Skeletal muscle satellite cell (primary cell): ENCODE data around the gene VAV2.

Experiments
- H3K27me3 ChIP-seq: 2 replicates; pipeline ENCODE4 v1.7.0; 2013; ENCODE audit warnings: low read length; ENCODE audit not compliant: control insufficient read depth, insufficient read depth
- H3K36me3 ChIP-seq: 2 replicates; pipeline ENCODE4 v1.7.0; 2013; ENCODE audit warnings: mild to moderate bottlenecking, control low read depth, low read length; ENCODE audit not compliant: insufficient read depth
- H3K4me1 ChIP-seq: 2 replicates; pipeline ENCODE4 v1.7.0; 2013; ENCODE audit warnings: low read length; ENCODE audit not compliant: control insufficient read depth, insufficient read depth
- H3K4me2 ChIP-seq: 2 replicates; pipeline ENCODE4 v1.7.0; 2013; ENCODE audit warnings: mild to moderate bottlenecking, low read length
- H3K4me3 ChIP-seq: 2 replicates; pipeline ENCODE4 v1.7.0; 2013; ENCODE audit warnings: low read length
- H3K9ac ChIP-seq: 2 replicates; pipeline ENCODE4 v1.7.0; 2013; ENCODE audit warnings: mild to moderate bottlenecking, low read depth, low read length, moderate library complexity
- H3K9me3 ChIP-seq: replicated peaks from 2 replicates; pipeline ENCODE4 v1.7.0; 2013; ENCODE audit warnings: mild to moderate bottlenecking, control low read depth, low read length

The VAV2 gene

DNA sequence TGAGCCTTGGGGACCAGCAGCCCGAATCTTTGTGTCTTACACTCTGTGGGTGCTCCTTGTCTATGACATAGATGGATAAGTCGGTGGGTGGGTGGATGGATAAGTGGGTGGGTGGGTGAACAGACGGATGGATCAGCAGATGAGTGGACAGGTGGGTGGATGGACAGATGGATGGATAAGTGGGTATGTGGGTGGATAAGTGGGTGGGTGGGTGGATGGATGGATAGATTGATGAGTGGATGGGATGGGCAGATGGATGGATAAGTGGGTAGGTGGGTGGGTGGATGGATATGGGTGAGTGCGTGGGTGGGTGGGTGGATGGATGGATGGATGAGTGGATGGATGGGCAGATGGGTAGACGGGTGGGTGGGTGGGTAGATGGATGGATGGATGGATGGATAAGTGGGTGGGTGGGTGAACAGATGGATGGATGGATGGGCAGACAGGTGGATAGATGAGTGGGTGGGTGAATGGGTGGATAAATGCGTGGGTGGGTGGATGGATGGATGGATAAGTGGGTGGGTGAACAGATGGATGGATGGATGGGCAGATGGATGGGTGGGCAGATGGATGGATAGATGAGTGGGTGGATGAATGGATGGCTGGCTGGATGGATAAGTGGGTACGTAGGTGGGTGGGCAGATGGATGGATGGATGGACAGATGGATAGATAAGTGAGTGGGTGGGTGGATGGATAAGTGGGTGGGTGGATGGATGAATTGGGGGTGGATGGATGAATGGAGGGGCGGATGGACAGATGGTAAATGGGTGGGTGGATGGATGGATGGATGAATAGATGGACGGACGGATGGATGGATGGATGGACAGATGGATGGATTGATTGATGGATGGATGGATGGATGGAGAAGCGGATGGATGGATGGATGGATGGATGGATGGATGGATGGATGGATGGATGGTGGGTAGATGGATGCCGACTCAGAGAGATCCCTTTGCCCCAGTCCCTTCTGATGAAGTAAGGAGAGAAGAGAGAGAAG is 121.2 kb downstream of the VAV2 start:
- Histone ChIP-seq H3K9ac (no peak overlapping the region), H3K4me2 (no peak overlapping the region), H3K27me3 (no peaks in the 10 kb centered on the region), H3K4me1 (peaks cover 21% of the 10 kb centered on the region), H3K36me3 (no peaks in the 10 kb centered on the region), H3K4me3 (no peak overlapping the region), H3K9me3 (no peaks in the 10 kb centered on the region)

DNA sequence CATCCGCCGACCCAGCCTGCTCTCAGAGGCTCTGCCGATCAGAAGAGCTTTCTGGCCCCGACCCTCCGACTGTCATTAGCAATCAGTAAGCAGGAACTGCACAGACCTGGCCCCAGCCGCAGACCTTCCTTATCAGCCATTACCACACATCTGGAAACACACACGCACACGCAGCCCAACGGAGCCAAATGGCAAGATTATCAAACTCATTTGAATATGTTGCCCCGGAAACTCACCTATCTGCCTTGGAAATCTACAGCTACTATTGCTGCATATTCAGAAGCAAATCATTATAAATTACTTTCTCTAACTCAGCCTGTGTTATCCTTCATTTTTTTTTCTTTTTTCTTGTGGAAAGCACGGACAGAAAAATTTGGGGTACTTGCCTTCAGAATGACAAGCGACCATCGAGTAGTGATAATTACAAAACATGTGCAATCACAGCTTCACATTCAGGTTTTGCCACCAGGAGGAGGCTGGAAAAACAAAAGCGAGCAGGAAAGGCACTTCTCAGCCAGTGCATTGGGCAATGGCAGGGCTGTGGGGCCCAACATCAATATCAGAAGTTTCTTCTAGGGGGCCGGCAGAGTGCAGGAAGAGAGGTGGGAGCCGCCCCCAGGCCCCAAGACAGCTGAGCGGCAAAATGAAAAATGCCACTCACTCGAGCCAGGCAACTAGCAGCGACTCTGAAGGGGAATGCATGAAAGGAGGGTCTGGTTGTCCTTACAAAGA is 122.3 kb downstream of the VAV2 start:
- H3K9ac ChIP-seq: no peak overlapping the region
- H3K9me3 ChIP-seq: no peaks in the 10 kb centered on the region
- no peak overlapping the region for H3K4me3 ChIP-seq
- H3K4me2 ChIP-seq: no peak overlapping the region
- no peaks in the 10 kb centered on the region for H3K36me3 ChIP-seq
- no peaks in the 10 kb centered on the region for H3K27me3 ChIP-seq
- peaks cover 19% of the 10 kb centered on the region for H3K4me1 ChIP-seq

DNA sequence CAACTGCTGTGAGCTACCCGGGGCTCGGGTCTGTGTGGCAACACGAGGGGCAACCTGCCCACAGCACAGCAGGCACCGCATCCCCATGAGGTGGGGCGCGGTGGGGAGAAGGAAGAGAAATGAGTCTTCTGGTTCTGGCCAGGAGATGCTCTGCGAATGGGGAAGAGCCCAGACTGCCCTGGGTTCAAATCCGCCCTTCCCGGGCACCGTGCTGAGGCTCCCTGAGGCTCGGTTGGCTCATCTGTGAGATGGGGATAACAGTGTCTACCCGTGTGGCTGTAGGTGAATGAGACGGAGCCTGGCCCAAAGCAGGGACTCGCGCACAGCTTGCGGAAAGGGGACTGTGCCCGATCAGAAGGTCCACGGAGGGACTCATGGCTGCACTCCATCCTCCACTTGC is 123.9 kb downstream of the VAV2 start:
- Histone ChIP-seq H3K9ac (no peak overlapping the region), H3K4me3 (no peak overlapping the region), H3K4me2 (no peak overlapping the region), H3K4me1 (peaks cover 14% of the 10 kb centered on the region), H3K27me3 (no peaks in the 10 kb centered on the region), H3K9me3 (no peaks in the 10 kb centered on the region), H3K36me3 (no peaks in the 10 kb centered on the region)

DNA sequence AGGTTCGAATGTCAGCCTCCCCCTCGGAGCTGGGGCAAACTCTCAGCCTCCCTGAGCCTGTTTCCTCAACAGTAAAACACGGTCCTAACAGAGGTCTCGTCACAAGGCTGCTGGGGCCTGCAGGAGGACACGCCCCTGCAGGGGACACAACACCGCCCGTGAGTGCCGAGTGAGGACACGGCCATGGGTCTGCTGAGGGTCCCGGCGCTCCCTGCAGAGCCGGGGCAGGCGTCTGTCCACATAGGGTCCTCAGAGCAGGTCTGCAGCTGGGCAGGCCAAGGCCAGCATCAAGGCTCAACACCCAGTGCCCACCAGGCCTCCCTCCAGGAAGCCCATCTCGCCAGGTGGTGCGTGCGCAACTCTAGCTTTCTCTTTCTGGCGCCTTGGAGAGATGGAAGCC is 125.2 kb downstream of the VAV2 start:
- H3K4me3 ChIP-seq: no peak overlapping the region
- H3K4me2 ChIP-seq: no peak overlapping the region
- no peaks in the 10 kb centered on the region for H3K27me3 ChIP-seq
- H3K9me3 ChIP-seq: no peaks in the 10 kb centered on the region
- no peak overlapping the region for H3K9ac ChIP-seq
- peaks cover 20% of the 10 kb centered on the region for H3K4me1 ChIP-seq
- H3K36me3 ChIP-seq: no peaks in the 10 kb centered on the region

DNA sequence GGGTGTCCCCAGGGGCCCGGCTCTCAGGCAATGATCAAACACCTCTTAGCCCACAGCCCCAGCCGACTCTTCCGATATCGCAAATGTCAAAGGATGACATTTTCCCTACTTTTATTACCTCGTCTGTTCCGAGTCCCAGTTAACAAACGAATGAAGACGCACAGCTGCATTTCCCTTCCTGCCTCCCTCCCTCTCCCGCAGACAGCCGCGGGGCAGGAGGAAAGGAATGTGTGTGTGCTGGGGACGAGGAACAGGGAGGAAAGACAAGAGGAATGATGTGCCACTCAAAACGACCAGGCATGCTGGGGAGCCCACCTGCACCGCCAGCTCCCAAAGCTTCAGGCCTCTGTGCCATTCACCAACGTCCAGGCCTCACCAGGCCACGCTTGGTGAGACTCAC is 128.1 kb downstream of the VAV2 start:
- H3K27me3 ChIP-seq: no peaks in the 10 kb centered on the region
- H3K4me3 ChIP-seq: no peak overlapping the region
- no peaks in the 10 kb centered on the region for H3K9me3 ChIP-seq
- no peak overlapping the region for H3K4me2 ChIP-seq
- H3K36me3 ChIP-seq: no peaks in the 10 kb centered on the region
- peaks cover 20% of the 10 kb centered on the region for H3K4me1 ChIP-seq
- no peak overlapping the region for H3K9ac ChIP-seq

DNA sequence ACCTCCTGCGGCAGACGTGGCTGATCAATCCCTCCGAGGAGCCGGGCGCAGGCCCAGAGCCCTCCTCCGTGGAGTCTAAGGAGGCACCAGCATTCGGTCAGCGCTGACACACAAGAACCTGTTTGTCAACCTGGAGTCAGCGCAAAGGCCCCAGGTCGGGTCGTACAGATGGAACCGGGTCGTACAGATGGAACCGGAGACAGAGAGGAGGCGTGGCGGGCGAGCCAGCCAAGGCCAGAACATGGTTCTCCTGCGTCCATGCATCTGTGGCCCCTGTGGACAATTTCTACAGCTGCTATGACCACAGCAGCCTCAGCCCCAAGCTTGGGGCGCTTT is 128.9 kb downstream of the VAV2 start:
- Histone ChIP-seq H3K9me3 (no peaks in the 10 kb centered on the region), H3K36me3 (no peaks in the 10 kb centered on the region), H3K4me2 (peak overlapping the region; percentile 71), H3K4me1 (peaks cover 20% of the 10 kb centered on the region), H3K4me3 (no peak overlapping the region), H3K27me3 (no peaks in the 10 kb centered on the region), H3K9ac (peak overlapping the region; percentile 10)

DNA sequence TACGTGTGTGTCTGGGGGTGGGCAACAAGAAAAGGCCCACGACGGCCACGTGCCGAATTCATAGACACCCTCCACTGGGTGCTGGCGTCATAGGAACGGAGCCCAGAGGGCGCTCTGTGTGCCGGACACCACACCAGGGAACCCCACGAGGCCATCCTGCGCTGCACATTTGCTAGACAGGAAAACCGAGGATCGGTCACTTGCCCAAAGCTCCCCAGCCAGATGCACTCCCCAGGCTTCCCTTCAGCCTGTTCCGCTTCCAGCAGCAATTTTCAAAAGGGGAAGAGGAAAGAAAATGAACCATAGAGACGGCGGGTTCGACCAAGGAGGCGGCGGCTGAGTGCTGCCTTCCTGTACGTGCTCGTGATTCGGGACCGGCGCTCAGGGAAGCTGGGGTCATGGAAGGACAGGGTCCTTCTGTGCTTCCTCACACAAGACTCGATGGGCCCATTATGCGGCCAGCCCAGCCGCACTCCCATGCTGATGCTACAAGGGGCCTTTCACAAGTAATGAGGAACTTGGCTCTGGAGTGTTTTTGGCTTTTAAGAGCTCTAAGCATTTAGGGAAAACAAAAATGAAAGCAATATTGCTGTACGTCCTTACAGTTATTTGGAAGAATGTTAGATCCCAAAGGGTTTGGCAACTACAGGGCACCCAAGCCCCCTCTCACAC is 129.4 kb downstream of the VAV2 start:
- peak overlapping the region; percentile 71 for H3K4me2 ChIP-seq
- H3K9me3 ChIP-seq: no peaks in the 10 kb centered on the region
- H3K27me3 ChIP-seq: no peaks in the 10 kb centered on the region
- no peaks in the 10 kb centered on the region for H3K36me3 ChIP-seq
- H3K4me1 ChIP-seq: peaks cover 20% of the 10 kb centered on the region
- H3K4me3 ChIP-seq: peak overlapping the region; percentile 30
- peak overlapping the region; percentile 10 for H3K9ac ChIP-seq

DNA sequence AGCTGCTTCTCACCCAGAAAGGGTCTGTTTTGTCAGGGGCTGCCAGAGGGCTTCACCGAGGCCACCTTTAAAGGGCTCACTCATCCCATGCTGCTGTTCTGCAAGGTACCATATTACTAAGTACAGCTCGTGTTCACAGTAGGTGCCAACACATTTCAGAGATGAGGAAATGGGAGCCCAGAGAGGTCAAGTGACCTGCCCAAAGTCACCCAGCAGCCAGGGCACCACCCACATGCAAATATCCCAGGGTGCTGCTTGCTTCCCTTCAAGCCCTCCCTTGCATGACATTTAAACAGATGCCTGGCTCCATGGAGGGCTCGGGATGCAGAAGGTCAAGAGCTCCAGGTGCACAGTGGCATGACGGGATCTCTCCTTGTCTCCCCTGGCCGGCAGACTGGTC is 130.4 kb downstream of the VAV2 start:
- no peaks in the 10 kb centered on the region for H3K27me3 ChIP-seq
- H3K4me2 ChIP-seq: no peak overlapping the region
- H3K36me3 ChIP-seq: no peaks in the 10 kb centered on the region
- no peak overlapping the region for H3K9ac ChIP-seq
- H3K4me1 ChIP-seq: peaks cover 21% of the 10 kb centered on the region
- no peak overlapping the region for H3K4me3 ChIP-seq
- H3K9me3 ChIP-seq: no peaks in the 10 kb centered on the region

DNA sequence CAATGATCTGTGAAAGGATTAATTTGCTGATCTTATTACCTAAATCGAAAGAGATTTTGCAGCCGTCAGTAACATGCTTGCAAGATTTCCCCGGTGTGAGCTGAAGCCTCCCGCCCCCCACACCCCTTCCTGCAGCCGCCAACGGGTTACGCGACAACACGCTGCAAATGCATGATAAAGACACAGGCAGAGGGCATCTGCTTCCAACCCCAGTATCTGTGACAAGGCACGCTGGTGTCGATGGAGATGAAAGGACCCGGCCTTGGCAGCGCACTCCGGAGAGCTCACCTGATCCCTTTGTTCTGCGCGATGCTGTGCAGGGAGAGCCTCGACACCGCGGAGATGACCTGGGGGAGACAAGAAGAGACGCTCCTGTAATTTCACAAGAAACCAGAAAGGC is 131.0 kb downstream of the VAV2 start:
- Histone ChIP-seq H3K4me2 (no peak overlapping the region), H3K9ac (no peak overlapping the region), H3K27me3 (no peaks in the 10 kb centered on the region), H3K4me1 (peaks cover 27% of the 10 kb centered on the region), H3K36me3 (no peaks in the 10 kb centered on the region), H3K4me3 (no peak overlapping the region), H3K9me3 (no peaks in the 10 kb centered on the region)

DNA sequence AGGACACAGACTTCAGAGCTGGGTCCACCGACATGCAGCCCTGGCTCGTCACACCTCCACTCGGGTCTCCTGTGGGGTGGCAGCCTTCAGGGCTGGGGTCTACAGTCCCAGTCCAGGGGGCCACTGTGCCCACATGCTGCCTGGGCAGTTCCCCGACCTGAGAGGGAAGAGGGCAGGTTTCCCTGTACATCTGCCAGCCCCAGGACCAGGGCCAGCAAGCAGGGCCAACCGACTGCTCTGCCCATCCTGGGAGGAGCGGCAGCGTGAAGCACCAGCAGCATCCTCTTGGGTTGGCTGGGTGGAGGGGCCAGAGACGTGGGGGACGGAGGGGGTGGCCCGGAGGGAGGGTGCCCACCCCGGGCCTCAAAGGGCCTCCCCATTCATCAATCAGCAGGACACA is 133.4 kb downstream of the VAV2 start:
- no peak overlapping the region for H3K9ac ChIP-seq

DNA sequence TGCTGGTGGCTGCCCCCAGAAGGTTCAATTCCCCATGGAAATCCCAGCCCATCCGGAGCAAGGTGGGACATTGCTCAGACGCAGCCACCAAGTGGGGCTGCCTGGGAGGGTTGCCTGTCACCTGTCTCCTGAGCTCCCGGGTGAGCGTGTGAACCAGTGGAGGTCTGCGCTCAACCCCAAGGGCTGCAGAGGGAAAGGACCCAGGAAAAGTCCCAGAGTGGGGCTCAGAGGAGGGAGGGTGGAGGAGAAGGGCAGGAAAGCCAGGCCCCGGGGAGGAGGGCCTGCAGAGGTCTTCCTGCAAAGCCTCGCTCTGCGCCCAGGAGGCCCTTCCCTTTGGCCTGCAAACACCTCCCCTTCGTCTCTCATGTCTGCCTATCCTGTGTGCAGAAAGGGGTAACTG is 134.5 kb downstream of the VAV2 start:
- H3K36me3 ChIP-seq: no peaks in the 10 kb centered on the region
- no peaks in the 10 kb centered on the region for H3K9me3 ChIP-seq
- no peak overlapping the region for H3K4me2 ChIP-seq
- peaks cover 25% of the 10 kb centered on the region for H3K4me1 ChIP-seq
- H3K4me3 ChIP-seq: no peak overlapping the region
- no peaks in the 10 kb centered on the region for H3K27me3 ChIP-seq
- no peak overlapping the region for H3K9ac ChIP-seq

More for the DNA sequence above, 133.4 kb downstream of the VAV2 start:
- no peaks in the 10 kb centered on the region for H3K9me3 ChIP-seq
- no peak overlapping the region for H3K4me2 ChIP-seq
- no peaks in the 10 kb centered on the region for H3K36me3 ChIP-seq
- peaks cover 36% of the 10 kb centered on the region for H3K4me1 ChIP-seq
- H3K27me3 ChIP-seq: no peaks in the 10 kb centered on the region
- no peak overlapping the region for H3K4me3 ChIP-seq
